Measurements from ENCODE around the gene CPEB4.

Gene CPEB4

GRCh38 chr5:173926359-173926758 is 38.2 kb downstream of the CPEB4 start:
- ChIA-PET POLR2A (no interaction called here), CTCF (interaction anchor here (1.3 to 6.1 kb wide), 27 partner anchors 9 to 311 kb away, joined by 3 to 63 read pairs (median 7); partner anchors contain the start of gene BOD1)
- DNase-seq (ENCODE audit: extremely low spot score) = no peak
- TF ChIP-seq CTCF (IDR thresholded peaks at IDR 0.05; ENCODE audit: control extremely low read depth, extremely low read depth, low read depth, missing control alignments) = no peak

- ChIA-PET POLR2A (no interaction called here), CTCF (interaction anchor here (1.0 to 6.1 kb wide), 7 partner anchors 7 to 313 kb away, joined by 3 to 63 read pairs (median 5); partner anchors contain the start of gene BOD1)
- TF ChIP-seq CTCF (IDR thresholded peaks at IDR 0.05; ENCODE audit: control extremely low read depth, extremely low read depth, low read depth, missing control alignments) = no peak
- no peak for DNase-seq (ENCODE audit: extremely low spot score)
Measured at GRCh38 chr5:173928871-173929574, 40.9 kb downstream of the CPEB4 start.

- ChIA-PET CTCF (interaction anchor here (0.9 to 1.8 kb wide), 6 partner anchors 11 to 317 kb away, joined by 3 to 10 read pairs (median 4); no protein-coding TSS in a partner anchor), POLR2A (no interaction called here)
- no peak for TF ChIP-seq CTCF (IDR thresholded peaks at IDR 0.05; ENCODE audit: control extremely low read depth, extremely low read depth, low read depth, missing control alignments)
Measured at GRCh38 chr5:173932695-173933139, 44.6 kb downstream of the CPEB4 start.

GRCh38 chr5:173933901-173934300 is 45.8 kb downstream of the CPEB4 start:
- TF ChIP-seq CTCF (IDR thresholded peaks at IDR 0.05; ENCODE audit: control extremely low read depth, extremely low read depth, low read depth, missing control alignments) = no peak
- no peak for DNase-seq (ENCODE audit: extremely low spot score)
- POLR2A ChIA-PET = no interaction called here
- CTCF ChIA-PET = interaction anchor here (2.3 to 5.5 kb wide), 2 partner anchors 8 to 304 kb away, joined by 6 to 63 read pairs; no protein-coding TSS in a partner anchor

More at GRCh38 chr5:173932695-173933139, 44.6 kb downstream of the CPEB4 start:
- no peak for DNase-seq (ENCODE audit: extremely low spot score)

- CTCF ChIA-PET = interaction anchor here (1.0 to 5.5 kb wide), 6 partner anchors 9 to 325 kb away, joined by 3 to 63 read pairs (median 4); no protein-coding TSS in a partner anchor
- DNase-seq (ENCODE audit: extremely low spot score) = no peak
- no peak for TF ChIP-seq CTCF (IDR thresholded peaks at IDR 0.05; ENCODE audit: control extremely low read depth, extremely low read depth, low read depth, missing control alignments)
- POLR2A ChIA-PET = no interaction called here
Measured at GRCh38 chr5:173935396-173935795, 47.2 kb downstream of the CPEB4 start.

- TF ChIP-seq CTCF (IDR thresholded peaks at IDR 0.05; ENCODE audit: control extremely low read depth, extremely low read depth, low read depth, missing control alignments) = no peak
- DNase-seq (ENCODE audit: extremely low spot score) = no peak
- CTCF ChIA-PET = interaction anchor here (0.8 to 1.6 kb wide), 3 partner anchors 15 to 312 kb away, joined by 3 to 5 read pairs (median 4); no protein-coding TSS in a partner anchor
- POLR2A ChIA-PET = no interaction called here
Measured at GRCh38 chr5:173940269-173940668, 52.1 kb downstream of the CPEB4 start.
